ENCODE data around the gene KYAT1. TPM values are rescaled to one million over a fixed set of nuclear protein-coding genes. Genes with fewer than 3 reads are reported as not detected.

KYAT1 gene
- total RNA-seq, 2 experiments from 2014 or later = 14.9 to 16.3 TPM

Other genes with a start within 250 kb of the KYAT1 start
- 10 to 100 TPM; 37.7 to 40.4 TPM for gene DYNC2I2, start 225.1 kb downstream of the KYAT1 start, total RNA-seq
- gene SET, start 192.7 kb downstream of the KYAT1 start, total RNA-seq = 100 to 1,000 TPM; 411 to 415 TPM
- gene PKN3, start 179.4 kb downstream of the KYAT1 start, total RNA-seq = 1 to 10 TPM; 7.4 to 9.6 TPM
- 10 to 100 TPM; 64.1 to 68.9 TPM for gene ZDHHC12, start 157.8 kb downstream of the KYAT1 start, total RNA-seq
- gene ZER1, start 110.0 kb downstream of the KYAT1 start, total RNA-seq = 10 to 100 TPM; 27.1 to 29.2 TPM
- gene TBC1D13, start 94.7 kb downstream of the KYAT1 start, total RNA-seq = 10 to 100 TPM; 26.1 to 29.2 TPM
- gene ENDOG, start 63.5 kb downstream of the KYAT1 start, total RNA-seq = 10 to 100 TPM; 16.2 to 19.5 TPM
- 10 to 100 TPM; 71.4 to 75.4 TPM for gene SPOUT1, start 52.2 kb downstream of the KYAT1 start, total RNA-seq
- gene LRRC8A, start 183 bp upstream of the KYAT1 start, total RNA-seq = 10 to 100 TPM; 24.1 to 25.9 TPM
- gene PHYHD1, start 39.0 kb upstream of the KYAT1 start, total RNA-seq = 1 to 10 TPM; 1.4 to 1.6 TPM
- gene DOLK, start 65.7 kb upstream of the KYAT1 start, total RNA-seq = 1 to 10 TPM; 9.4 to 9.5 TPM
- 10 to 100 TPM; 64.2 to 65.3 TPM for gene NUP188, start 65.7 kb upstream of the KYAT1 start, total RNA-seq
- 100 to 1,000 TPM in 1 of 2 experiments, 10 to 100 TPM in 1; 98.7 to 104 TPM for gene SH3GLB2, start 146.4 kb upstream of the KYAT1 start, total RNA-seq
- 10 to 100 TPM; 62.1 to 66.0 TPM for gene MIGA2, start 154.7 kb upstream of the KYAT1 start, total RNA-seq
- 10 to 100 TPM; 17.4 to 21.6 TPM for gene DOLPP1, start 199.2 kb upstream of the KYAT1 start, total RNA-seq
- 10 to 100 TPM; 19.5 to 22.7 TPM for gene CRAT, start 228.8 kb upstream of the KYAT1 start, total RNA-seq
- gene PTPA, start 229.5 kb upstream of the KYAT1 start, total RNA-seq = 10 to 100 TPM; 88.3 to 91.0 TPM

Measured in activated naive CD8-positive, alpha-beta T cell treated with anti-CD3 and anti-CD28 coated beads, Interleukin-2, amount 10 ng/mL, durations not matched to agents 7 days and 5 days (primary cell).